Muscle layer of duodenum (tissue), 2 donors: ENCODE data around the gene PRLR.

ENCODE experiments used
- H3K27ac ChIP-seq: one replicate; pipeline ENCODE4 v1.7.0; 2013; ENCODE audit warnings: mild to moderate bottlenecking, low read length
- H3K27me3 ChIP-seq: one replicate; pipeline ENCODE4 v1.7.0; 2013; ENCODE audit warnings: low read depth, mild to moderate bottlenecking, control low read depth, low read length
- H3K36me3 ChIP-seq, 2 donors: one replicate each; pipeline ENCODE4 v1.7.0; 2013; ENCODE audit warnings: low read length in 2 of 2, control low read depth in 1 of 2, mild to moderate bottlenecking in 1 of 2; ENCODE audit not compliant: insufficient read depth in 2 of 2, control insufficient read depth in 1 of 2
- H3K4me1 ChIP-seq, 2 donors: one replicate each; pipeline ENCODE4 v1.7.0; 2013; ENCODE audit warnings: low read length in 2 of 2, mild to moderate bottlenecking in 2 of 2, control low read depth in 1 of 2, moderate library complexity in 1 of 2; ENCODE audit not compliant: insufficient read depth in 2 of 2, control insufficient read depth in 1 of 2
- H3K4me3 ChIP-seq, 2 donors: one replicate each; pipeline ENCODE4 v1.7.0; 2013; ENCODE audit warnings: low read length in 2 of 2, low read depth in 1 of 2, mild to moderate bottlenecking in 1 of 2
- H3K9me3 ChIP-seq, 2 donors: one replicate each; pipeline ENCODE4 v1.7.0; 2013; ENCODE audit warnings: low read length in 2 of 2, control low read depth in 1 of 2, mild to moderate bottlenecking in 1 of 2; ENCODE audit not compliant: control insufficient read depth in 1 of 2
- donor health status: healthy.

PRLR gene

DNA sequence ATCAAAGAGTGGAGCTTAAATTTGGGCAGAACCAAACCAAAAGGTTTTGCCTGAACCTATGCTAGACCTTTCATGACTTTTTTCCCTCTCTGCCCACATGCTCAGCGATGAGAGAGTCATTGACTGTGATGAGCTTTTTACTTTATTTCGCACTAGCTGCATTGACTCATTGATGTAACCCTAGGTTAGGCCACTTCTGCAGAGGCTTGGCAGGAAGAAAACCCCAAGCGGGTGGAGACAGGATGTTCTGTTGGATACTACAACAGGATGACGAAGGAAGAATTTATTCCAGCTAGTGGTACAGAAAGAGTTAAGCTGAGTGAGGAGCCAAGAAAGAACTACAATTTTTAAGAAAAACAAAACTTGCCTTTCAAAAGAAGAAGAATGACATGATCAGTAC is 201.0 kb downstream of the PRLR start:
- Histone ChIP-seq H3K36me3 (no peaks in the 10 kb centered on the region), H3K4me1 (no peaks in the 10 kb centered on the region), H3K9me3 (no peaks in the 10 kb centered on the region), H3K27ac (no peak overlapping the region), H3K27me3 (no peaks in the 10 kb centered on the region), H3K4me3 (no peak overlapping the region)

DNA sequence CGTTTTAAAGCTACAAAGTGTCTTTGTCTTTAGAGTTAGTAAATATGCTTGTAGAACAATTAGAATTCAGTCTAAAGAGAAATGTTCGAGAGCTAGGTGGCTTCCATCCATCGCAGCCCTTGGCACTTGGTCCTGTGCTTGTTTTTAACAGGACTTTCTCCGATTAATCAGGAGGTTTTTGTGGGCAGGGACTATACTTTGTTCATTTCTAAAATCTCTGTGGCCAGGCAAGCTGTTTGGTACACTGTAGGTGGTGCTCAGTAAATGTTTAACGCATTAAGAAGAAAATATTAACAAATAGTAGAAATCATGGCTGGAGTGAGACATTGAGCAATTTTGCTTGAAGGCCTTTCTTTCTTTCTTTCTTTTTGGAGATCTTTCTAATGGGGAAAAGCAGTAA is 203.3 kb downstream of the PRLR start:
- Histone ChIP-seq H3K36me3 (no peaks in the 10 kb centered on the region), H3K27ac (no peak overlapping the region), H3K27me3 (no peaks in the 10 kb centered on the region), H3K9me3 (no peaks in the 10 kb centered on the region), H3K4me1 (no peaks in the 10 kb centered on the region), H3K4me3 (no peak overlapping the region)

DNA sequence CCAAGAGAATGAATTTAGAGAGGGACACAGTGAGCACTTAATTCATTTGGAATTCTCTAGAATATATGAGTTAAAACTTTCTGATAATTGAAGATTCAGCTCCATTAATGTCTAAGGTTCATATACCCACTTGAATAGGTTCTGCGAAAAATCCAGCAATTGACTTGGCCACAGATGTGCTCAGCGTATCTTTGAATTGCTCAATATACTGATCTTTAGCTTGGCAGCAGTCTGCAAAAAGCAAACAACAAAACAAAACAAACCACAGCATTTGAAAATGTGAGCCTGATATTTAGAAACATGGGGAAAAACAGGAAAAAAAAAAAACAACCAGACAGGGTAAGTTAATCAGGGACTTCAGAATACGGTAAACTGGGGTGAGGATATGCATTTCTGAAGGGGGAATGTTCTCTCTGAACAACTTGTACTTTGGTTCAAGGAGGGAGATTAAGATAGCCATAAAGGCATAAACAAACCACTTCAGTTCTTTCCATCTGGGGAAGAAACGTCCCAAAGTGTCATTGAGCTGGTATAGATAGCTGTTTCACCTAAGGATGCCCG is 203.9 kb downstream of the PRLR start:
- Histone ChIP-seq H3K9me3 (no peaks in the 10 kb centered on the region), H3K4me3 (no peak overlapping the region), H3K4me1 (no peaks in the 10 kb centered on the region), H3K27me3 (no peaks in the 10 kb centered on the region), H3K27ac (no peak overlapping the region), H3K36me3 (no peaks in the 10 kb centered on the region)

DNA sequence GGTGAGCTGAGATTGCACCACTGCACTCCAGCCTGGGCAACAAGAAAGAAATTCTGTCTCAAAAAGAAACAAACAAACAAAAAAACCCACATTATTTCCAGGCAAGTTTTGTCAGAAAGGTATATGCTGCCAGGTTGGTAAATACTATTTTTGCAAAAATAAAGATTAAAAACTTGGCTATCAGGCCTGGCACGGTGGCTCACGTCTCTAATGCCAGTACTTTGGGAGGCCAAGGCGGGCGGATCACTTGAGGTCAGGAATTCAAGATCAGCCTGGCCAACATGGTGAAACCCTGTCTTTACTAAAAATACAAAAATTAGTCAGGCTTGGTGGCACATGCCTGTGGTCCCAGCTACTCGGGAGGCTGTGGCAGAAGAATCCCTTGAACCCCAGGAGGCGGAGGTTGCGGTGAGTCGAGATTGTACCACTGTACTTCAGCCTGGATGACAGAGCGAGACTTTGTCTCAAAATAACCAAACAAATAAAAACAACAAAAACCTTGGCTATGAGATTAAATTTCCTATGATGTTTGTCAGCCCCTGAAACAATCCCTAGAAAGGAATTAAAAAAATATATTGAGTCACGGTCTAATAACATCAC is 205.3 kb downstream of the PRLR start:
- Histone ChIP-seq H3K36me3 (no peaks in the 10 kb centered on the region), H3K4me1 (no peaks in the 10 kb centered on the region), H3K4me3 (no peak overlapping the region), H3K27me3 (no peaks in the 10 kb centered on the region), H3K27ac (no peak overlapping the region), H3K9me3 (no peaks in the 10 kb centered on the region)

DNA sequence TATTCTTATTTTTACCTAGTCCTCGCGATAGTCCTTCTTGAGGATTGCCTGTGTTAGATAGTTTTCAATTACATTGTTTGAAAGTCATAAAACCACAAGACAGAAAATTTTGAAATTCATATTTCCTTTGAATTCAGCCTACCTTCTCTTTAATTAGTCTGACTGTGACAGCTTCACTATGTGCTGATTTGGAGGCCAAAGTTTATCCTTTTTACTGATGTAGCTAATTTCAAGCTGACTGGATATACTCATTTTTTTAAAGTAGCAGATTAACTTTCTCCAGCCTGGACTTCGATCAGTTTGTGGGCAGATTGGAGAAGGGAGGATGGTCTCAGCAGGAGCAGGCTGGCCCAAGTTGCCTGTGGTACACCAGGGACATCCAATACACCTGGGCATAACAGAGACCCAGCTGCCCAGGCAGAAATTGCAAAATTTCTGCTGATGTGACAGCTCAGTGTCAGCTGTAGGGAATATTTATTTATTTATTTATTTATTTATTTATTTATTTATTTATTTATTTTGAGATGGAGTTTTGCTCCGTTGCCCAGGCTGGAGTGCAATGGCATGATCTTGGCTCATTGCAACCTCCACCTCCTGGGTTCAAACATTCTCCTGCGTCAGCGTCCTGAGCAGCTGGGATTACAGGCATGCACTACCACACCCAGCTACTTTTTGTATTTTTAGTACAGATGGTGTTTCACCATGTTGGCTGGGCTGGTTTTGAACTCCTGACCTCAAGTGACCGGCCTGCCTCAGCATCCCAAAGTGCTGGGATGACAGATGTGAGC is 206.7 kb downstream of the PRLR start:
- no peaks in the 10 kb centered on the region for H3K27me3 ChIP-seq
- H3K4me3 ChIP-seq = no peak overlapping the region
- H3K36me3 ChIP-seq = no peaks in the 10 kb centered on the region
- H3K9me3 ChIP-seq = no peaks in the 10 kb centered on the region
- H3K4me1 ChIP-seq = no peaks in the 10 kb centered on the region
- no peak overlapping the region for H3K27ac ChIP-seq

DNA sequence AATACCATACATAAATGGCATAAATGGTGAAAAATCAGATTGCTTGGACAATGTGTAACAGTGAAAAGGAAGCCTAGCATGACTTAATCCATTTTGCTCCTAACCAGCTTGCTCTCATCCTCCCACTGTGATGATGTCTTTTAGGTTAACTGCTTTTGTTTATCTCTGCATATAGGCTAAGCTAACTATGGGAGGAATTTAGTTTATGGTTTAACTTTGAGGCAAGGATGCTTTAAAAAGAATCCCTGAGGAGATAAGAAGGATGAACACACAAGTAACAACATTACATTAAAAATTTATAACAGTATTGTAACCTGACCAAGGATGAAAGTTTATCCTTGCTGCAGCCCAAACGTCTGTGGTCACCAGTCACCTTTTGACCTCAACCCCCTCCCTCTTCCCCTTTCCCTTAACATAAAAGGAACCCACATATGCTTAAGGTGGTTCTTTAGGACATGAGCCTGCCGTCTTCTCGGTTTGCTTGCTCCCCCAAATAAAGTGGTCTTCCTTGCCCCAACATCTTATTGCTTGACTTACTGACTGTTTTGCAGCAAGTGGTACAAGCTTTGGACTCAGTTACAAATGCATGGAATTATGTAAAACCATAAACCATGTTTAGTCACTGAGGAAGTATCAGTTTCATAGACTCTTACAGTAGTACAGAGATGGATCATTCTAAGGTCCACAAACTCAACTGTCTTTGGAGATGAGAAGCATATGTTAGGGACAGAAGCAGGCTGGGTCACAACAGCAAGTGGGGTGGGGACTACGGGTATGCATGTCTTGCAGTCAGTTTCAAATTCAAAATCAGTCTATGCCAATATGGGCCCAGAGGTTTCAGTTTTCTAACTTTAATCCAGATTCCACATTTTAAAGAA is 213.9 kb downstream of the PRLR start:
- Histone ChIP-seq H3K27ac (no peak overlapping the region), H3K9me3 (no peaks in the 10 kb centered on the region), H3K4me1 (no peaks in the 10 kb centered on the region), H3K27me3 (no peaks in the 10 kb centered on the region), H3K4me3 (no peak overlapping the region), H3K36me3 (no peaks in the 10 kb centered on the region)

DNA sequence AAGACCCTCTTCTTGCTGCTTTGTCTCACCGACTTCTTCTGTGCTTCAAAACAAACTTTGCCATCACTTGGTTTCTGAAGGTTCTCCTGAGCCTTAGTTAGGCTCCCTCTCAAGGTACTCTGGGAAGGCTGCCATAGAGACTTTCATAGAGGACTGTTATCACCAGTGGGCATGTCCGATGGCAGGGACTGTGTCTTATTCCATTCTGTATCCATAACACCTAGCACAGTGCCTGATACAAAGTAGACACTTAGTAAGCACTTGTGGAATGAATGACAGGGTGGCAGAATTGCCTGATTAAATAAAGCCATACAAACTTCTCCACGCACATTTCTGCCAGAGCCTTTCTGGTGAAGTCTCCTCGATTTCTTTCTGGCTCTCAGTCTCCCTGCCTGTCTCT is 215.2 kb downstream of the PRLR start:
- Histone ChIP-seq H3K4me1 (no peaks in the 10 kb centered on the region), H3K27ac (no peak overlapping the region), H3K27me3 (no peaks in the 10 kb centered on the region), H3K9me3 (no peaks in the 10 kb centered on the region), H3K36me3 (no peaks in the 10 kb centered on the region), H3K4me3 (no peak overlapping the region)

DNA sequence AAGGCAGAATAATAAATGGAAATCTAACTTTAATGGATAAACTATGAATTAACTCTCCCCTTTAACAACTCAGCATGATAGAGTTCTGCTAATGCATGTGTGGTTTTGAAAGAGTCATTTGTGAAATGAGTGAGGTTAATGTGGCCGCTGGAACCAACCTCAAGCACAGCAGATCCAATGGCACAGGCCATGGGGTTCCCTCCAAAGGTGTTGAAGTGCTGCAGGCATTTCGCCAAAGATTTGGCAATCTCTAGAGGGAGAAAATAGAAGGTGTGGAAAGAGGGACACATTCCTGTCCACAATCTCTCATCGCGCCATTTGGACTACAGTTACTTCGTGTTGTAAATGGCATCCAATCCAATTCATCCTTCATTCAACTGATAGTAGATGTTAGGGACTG is 217.5 kb downstream of the PRLR start:
- Histone ChIP-seq H3K9me3 (no peaks in the 10 kb centered on the region), H3K4me1 (no peaks in the 10 kb centered on the region), H3K4me3 (no peak overlapping the region), H3K27me3 (no peaks in the 10 kb centered on the region), H3K36me3 (no peaks in the 10 kb centered on the region), H3K27ac (no peak overlapping the region)

DNA sequence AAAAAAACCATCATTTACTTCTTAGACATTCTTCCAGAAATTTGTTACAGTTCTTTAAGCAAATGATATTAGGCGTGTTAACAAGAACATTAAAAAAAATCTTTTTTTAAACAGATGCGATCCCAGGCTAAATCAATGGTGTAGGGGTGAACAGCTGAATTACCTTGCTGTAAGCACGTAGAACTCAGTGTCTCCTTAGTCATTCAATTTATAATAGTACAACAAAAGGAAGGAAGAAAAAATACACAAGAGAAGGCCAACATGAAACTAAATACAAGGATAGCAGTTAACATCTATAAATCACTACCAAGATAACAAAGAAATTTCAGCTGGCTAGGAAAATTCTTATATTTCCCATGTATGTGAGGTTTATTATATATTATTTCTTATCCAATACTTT is 217.9 kb downstream of the PRLR start:
- Histone ChIP-seq H3K9me3 (no peaks in the 10 kb centered on the region), H3K4me3 (no peak overlapping the region), H3K27ac (no peak overlapping the region), H3K27me3 (no peaks in the 10 kb centered on the region), H3K36me3 (no peaks in the 10 kb centered on the region), H3K4me1 (no peaks in the 10 kb centered on the region)

DNA sequence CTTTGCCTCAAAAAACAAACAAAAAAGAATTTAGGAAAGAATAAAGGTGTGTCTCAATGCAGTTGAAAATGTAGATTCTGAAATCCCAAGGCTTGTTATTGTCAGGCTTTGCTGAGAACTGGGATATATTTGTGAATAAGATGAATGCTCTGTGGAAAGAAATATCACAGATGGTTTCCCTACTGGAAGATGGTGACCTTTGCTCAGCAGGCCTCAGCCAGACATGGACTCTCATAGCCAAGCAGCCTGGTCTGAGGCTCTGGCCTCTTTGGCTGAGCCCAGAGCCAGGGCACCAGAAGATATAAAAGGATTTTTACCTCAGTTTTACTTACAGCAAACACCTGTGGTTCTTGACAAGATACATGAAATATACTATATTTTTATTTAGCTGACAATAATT is 219.6 kb downstream of the PRLR start:
- Histone ChIP-seq H3K4me1 (no peaks in the 10 kb centered on the region), H3K27ac (no peak overlapping the region), H3K27me3 (peaks cover 5% of the 10 kb centered on the region), H3K36me3 (no peaks in the 10 kb centered on the region), H3K4me3 (no peak overlapping the region), H3K9me3 (no peaks in the 10 kb centered on the region)

DNA sequence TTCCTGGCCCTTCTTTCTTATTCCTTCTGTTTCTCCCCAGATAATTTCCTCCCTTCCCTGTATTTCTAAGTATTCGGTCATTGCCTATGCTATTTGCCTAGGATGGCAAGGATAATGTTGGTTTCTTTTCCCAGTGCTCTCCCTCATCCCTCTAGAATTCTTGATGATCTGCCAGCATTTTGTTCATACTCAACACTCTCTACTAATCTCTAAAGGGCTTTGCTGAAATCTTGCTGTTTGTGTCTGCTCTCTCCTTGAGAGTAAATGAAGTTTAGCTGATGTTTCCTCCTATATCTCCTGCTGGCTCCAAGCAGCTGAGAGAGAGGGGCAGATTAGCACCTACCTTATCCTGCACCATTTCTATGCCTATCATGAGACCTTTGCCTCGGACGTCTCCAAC is 220.6 kb downstream of the PRLR start:
- peaks cover 5% of the 10 kb centered on the region for H3K27me3 ChIP-seq

More for the DNA sequence above, 220.6 kb downstream of the PRLR start:
- Histone ChIP-seq H3K4me1 (no peaks in the 10 kb centered on the region), H3K27ac (no peak overlapping the region), H3K36me3 (no peaks in the 10 kb centered on the region), H3K9me3 (no peaks in the 10 kb centered on the region), H3K4me3 (no peak overlapping the region)
